Mucosa of rectum (tissue), 2 donors: ENCODE data around the gene RIMS4.

Experiments used
- H3K27ac ChIP-seq, 2 donors: one replicate each; pipeline ENCODE4 v1.7.0; 2013; ENCODE audit warnings: inconsistent platforms in 2 of 2, low read depth in 2 of 2, low read length in 2 of 2
- H3K27me3 ChIP-seq, 2 donors: one replicate each; pipeline ENCODE4 v1.7.0; 2013; ENCODE audit warnings: low read length in 2 of 2; ENCODE audit not compliant: control insufficient read depth in 2 of 2, insufficient read depth in 2 of 2
- H3K36me3 ChIP-seq, 2 donors: one replicate each; pipeline ENCODE4 v1.7.0; 2013; ENCODE audit warnings: low read length in 2 of 2; ENCODE audit not compliant: control insufficient read depth in 2 of 2, insufficient read depth in 2 of 2
- H3K4me1 ChIP-seq, 2 donors: one replicate each; pipeline ENCODE4 v1.7.0; 2013; ENCODE audit warnings: low read length in 2 of 2, mild to moderate bottlenecking in 1 of 2; ENCODE audit not compliant: control insufficient read depth in 2 of 2, insufficient read depth in 2 of 2
- H3K4me3 ChIP-seq, 2 donors: one replicate each; pipeline ENCODE4 v1.7.0; 2013; ENCODE audit warnings: low read length in 2 of 2
- H3K9ac ChIP-seq, 2 donors: one replicate each; pipeline ENCODE4 v1.7.0; 2013; ENCODE audit warnings: low read length in 2 of 2, low read depth in 1 of 2, mild to moderate bottlenecking in 1 of 2
- H3K9me3 ChIP-seq, 2 donors: one replicate each; pipeline ENCODE4 v1.7.0; 2013; ENCODE audit warnings: low read length in 2 of 2; ENCODE audit not compliant: control insufficient read depth in 2 of 2
- donor health status: healthy.
- donor health status: Normal muscosa, but diverticular disease.

RIMS4 gene

GRCh38 chr20:44843876-44844275 is 33.5 kb upstream of the RIMS4 start:
- no peak overlapping the region for H3K4me3 ChIP-seq
- H3K36me3 ChIP-seq = no peaks in the 10 kb centered on the region
- H3K27me3 ChIP-seq = peaks cover 3 to 5% of the 10 kb centered on the region in 2 donors
- H3K9me3 ChIP-seq = no peaks in the 10 kb centered on the region
- no peak overlapping the region for H3K9ac ChIP-seq
- no peak overlapping the region for H3K27ac ChIP-seq
- H3K4me1 ChIP-seq = no peaks in the 10 kb centered on the region

GRCh38 chr20:44841955-44842354 is 31.6 kb upstream of the RIMS4 start:
- Histone ChIP-seq H3K9me3 (no peaks in the 10 kb centered on the region), H3K9ac (no peak overlapping the region), H3K27ac (no peak overlapping the region), H3K36me3 (no peaks in the 10 kb centered on the region), H3K4me1 (no peaks in the 10 kb centered on the region), H3K4me3 (no peak overlapping the region), H3K27me3 (peaks cover 6 to 7% of the 10 kb centered on the region in 2 donors)

DNA sequence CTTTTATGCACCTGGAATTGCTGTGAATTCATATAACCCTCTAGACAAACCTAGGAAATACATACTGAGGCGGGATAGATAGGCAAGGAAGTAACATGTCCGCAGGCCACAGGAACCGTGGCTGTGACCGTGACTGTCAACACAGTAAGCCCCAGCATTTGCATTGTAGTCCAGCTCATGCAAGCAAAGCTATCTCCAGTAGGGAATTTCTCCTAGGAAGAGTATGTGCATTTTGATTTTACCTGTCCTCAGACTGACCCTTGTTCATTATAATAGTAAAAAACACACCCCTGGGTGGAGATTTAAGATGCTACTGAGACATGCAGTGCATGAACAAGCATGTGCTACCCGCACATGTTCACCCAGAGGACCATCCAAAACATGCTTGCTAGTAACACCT is 30.5 kb upstream of the RIMS4 start:
- Histone ChIP-seq H3K9me3 (no peaks in the 10 kb centered on the region), H3K4me1 (no peaks in the 10 kb centered on the region), H3K27ac (no peak overlapping the region), H3K9ac (no peak overlapping the region), H3K27me3 (peaks cover 6 to 7% of the 10 kb centered on the region in 2 donors), H3K36me3 (no peaks in the 10 kb centered on the region), H3K4me3 (no peak overlapping the region)

GRCh38 chr20:44839481-44839880 is 29.1 kb upstream of the RIMS4 start:
- Histone ChIP-seq H3K9ac (no peak overlapping the region), H3K4me1 (no peaks in the 10 kb centered on the region), H3K9me3 (no peaks in the 10 kb centered on the region), H3K4me3 (no peak overlapping the region), H3K36me3 (no peaks in the 10 kb centered on the region), H3K27ac (no peak overlapping the region), H3K27me3 (peaks cover 6 to 7% of the 10 kb centered on the region in 2 donors)

DNA sequence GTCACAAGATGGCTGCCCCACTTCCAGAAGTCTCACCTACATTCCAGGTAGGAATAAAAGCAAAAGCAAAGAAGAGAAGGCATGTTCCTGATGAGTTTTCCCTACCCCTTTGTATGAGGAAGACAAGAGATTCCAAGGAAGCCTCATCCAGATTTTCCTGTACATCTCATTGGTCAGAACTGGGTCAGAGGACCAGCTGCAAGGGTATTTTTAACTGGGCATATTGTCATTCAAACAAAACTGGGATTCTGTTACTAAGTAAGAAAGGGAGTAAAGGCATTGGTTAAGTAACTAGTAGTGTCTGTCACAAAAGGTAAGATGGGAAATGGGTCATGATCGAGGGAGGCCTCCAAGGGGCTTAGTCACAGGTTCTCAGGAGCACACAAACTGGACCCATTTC is 28.2 kb upstream of the RIMS4 start:
- Histone ChIP-seq H3K4me1 (no peaks in the 10 kb centered on the region), H3K9ac (no peak overlapping the region), H3K36me3 (no peaks in the 10 kb centered on the region), H3K9me3 (no peaks in the 10 kb centered on the region), H3K4me3 (no peak overlapping the region), H3K27ac (no peak overlapping the region), H3K27me3 (peaks cover 4 to 7% of the 10 kb centered on the region in 2 donors)

DNA sequence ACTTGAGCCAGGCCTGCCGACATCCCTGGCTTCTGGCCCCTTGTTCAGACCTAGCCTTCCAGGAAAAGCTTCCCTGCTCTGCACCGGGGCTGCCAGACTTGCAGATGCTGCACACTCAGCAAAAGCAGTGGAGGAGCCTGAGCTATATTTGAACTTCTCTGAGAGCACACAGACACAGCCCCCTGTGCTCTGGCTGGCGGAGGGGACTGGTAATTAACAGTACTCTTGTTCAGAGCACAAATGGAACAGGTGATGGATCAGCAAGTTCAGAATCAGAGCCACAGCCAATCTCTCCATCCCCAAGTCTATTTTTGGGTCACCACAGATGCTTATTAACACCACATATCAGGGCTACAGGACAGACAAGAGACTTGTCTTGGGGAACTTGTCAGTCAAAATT is 27.6 kb upstream of the RIMS4 start:
- H3K9me3 ChIP-seq = no peaks in the 10 kb centered on the region
- peaks cover 4 to 7% of the 10 kb centered on the region in 2 donors for H3K27me3 ChIP-seq
- no peak overlapping the region for H3K27ac ChIP-seq
- H3K9ac ChIP-seq = no peak overlapping the region
- no peak overlapping the region for H3K4me3 ChIP-seq
- no peaks in the 10 kb centered on the region for H3K4me1 ChIP-seq
- no peaks in the 10 kb centered on the region for H3K36me3 ChIP-seq

DNA sequence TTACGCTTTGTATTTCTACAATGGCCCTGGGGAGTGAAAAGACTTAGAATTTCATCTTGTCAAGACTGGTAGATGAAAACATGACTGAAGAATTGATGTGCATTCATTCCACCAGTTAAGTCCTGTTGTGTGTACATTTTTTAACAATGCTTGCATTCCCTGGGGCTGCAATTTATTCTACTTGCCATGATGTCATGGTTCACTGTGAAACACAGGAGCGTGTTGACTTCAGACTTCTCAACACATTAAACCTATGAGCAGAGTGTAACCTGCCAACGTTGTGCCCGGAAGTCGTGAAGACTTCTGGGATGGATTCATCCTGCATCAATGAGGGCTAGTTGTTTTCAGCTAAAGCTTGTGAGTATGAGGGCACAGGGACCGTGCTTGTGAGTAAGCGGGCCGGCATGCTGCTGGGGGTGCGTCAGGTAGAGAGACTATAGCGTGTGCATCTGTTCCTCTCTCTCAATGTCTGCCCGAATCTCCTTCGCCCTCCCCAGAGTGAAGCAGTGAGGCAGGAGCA is 26.3 kb upstream of the RIMS4 start:
- Histone ChIP-seq H3K27me3 (peaks cover 1 to 7% of the 10 kb centered on the region in 2 donors), H3K4me1 (no peaks in the 10 kb centered on the region), H3K27ac (no peak overlapping the region), H3K4me3 (no peak overlapping the region), H3K36me3 (no peaks in the 10 kb centered on the region), H3K9me3 (no peaks in the 10 kb centered on the region), H3K9ac (no peak overlapping the region)

DNA sequence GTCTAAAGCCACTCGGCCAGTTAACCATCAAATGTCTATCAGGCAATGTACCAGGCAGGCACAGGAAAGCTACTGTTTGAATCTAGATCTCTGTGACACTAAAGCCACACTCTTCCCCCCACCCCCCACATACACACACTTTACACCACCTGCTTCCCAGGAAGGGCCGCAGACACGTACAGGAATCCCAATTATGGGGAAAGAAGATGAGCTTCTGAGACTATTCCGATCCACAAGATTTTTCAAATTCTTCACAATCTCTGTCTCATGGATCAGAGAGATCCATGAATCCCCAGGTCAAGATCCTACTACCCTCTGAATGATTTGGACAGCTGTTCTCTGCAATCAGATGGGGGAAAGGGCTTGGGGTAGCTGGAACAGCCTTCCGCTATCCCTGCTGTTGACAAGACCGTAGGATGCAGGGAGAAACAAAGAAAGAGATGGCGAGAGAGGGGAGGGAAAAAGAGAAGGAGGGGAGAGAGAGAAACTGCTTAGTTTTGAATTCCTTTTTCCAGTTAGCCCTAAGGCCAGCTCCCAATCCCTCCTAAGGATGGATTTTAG is 25.4 kb upstream of the RIMS4 start:
- no peaks in the 10 kb centered on the region for H3K4me1 ChIP-seq
- no peak overlapping the region for H3K4me3 ChIP-seq
- H3K9me3 ChIP-seq = no peaks in the 10 kb centered on the region
- no peak overlapping the region for H3K9ac ChIP-seq
- H3K27ac ChIP-seq = no peak overlapping the region
- H3K27me3 ChIP-seq = peaks cover 1 to 6% of the 10 kb centered on the region in 2 donors
- no peaks in the 10 kb centered on the region for H3K36me3 ChIP-seq

DNA sequence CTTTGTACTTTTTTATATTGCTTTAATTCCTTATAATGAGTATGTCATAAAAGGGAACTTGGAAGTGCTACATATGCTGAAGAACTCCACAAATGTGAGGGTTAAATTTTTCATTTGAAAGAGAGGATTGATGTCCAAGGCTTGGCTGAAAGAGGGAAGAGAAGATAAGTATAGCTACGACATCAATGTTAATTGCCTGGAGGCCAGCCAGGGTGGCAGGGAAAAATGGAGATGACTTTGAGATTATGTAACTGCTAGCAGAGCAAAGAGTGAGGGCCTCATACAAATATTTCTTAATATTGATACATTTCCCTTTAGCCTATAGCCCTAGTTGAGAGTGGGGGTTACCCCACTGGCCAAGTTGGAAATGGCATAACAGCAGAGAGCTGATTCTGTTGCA is 24.8 kb upstream of the RIMS4 start:
- Histone ChIP-seq H3K27ac (no peak overlapping the region), H3K4me1 (no peaks in the 10 kb centered on the region), H3K9ac (no peak overlapping the region), H3K4me3 (no peak overlapping the region), H3K9me3 (no peaks in the 10 kb centered on the region), H3K36me3 (no peaks in the 10 kb centered on the region), H3K27me3 (peaks cover 1 to 4% of the 10 kb centered on the region in 2 donors)

DNA sequence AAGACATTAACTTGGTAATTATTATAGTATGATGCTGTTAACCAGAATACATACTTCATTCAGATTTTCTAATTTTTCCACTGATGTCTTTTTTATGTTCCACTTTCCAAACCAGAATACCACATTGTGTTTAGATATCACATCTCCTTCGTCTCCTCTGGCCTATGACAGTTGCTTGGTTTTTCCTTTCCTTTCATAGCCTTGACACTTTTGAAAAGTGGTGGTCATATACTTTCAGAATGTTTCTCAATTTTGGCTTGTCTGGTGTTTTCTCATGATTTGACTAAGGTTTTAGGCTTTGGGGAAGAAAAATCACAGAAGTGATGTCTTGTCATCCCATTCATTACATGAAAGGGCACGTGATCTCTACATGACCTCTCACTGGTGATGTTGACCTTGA is 24.3 kb upstream of the RIMS4 start:
- H3K4me3 ChIP-seq = no peak overlapping the region
- peaks cover 1 to 4% of the 10 kb centered on the region in 2 donors for H3K27me3 ChIP-seq
- H3K9me3 ChIP-seq = no peaks in the 10 kb centered on the region
- H3K4me1 ChIP-seq = no peaks in the 10 kb centered on the region
- no peaks in the 10 kb centered on the region for H3K36me3 ChIP-seq
- no peak overlapping the region for H3K9ac ChIP-seq
- H3K27ac ChIP-seq = no peak overlapping the region
